NT2/D1 (cell line): Measurements from ENCODE around the gene MEG3.

Experiments
- SUZ12 ChIP-seq: IDR thresholded peaks from 2 replicates; pipeline ENCODE4 v1.6.1; 2011; ENCODE audit not compliant: insufficient read length, insufficient read depth; ENCODE audit errors: extremely low read depth
- YY1 ChIP-seq: IDR thresholded peaks from 2 replicates; pipeline ENCODE4 v1.6.1; 2011; ENCODE audit not compliant: insufficient read length, insufficient read depth
- ZNF274 ChIP-seq: IDR thresholded peaks from 2 replicates; pipeline ENCODE4 v1.6.1; 2011; ENCODE audit warnings: mild to moderate bottlenecking, low read depth, low read length

DNA sequence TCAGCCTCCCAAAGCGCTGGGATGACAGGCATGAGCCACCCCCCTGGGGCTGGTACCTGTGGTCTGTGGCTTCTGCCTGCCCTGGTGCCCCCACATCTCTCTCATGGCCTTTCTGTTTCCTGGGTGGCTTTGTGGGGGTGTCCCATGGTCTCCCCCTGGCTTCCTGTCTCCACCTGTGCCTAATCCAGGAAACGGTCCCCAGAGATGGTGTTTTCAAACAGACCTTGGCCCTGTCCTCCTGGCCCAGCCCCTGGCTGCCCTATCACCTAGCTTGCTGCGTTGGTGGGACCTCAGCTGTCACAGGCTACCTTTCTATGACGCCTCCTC, 18.1 kb downstream of the MEG3 start:
- no peak for TF ChIP-seq ZNF274
- TF ChIP-seq YY1: no peak
- no peak for TF ChIP-seq SUZ12
